Adipocyte (in vitro differentiated cells): ENCODE results near the gene ZNF200.

Source experiments
- DNase-seq: peaks from one replicate; pipeline ENCODE4 v3.0.0-alpha.2; 2015; ENCODE audit warnings: low read depth
- H3K27me3 ChIP-seq: replicated peaks from 2 replicates; pipeline ENCODE4 v1.7.0; 2013; ENCODE audit warnings: mild to moderate bottlenecking, low read length, moderate library complexity; ENCODE audit not compliant: control insufficient read depth, insufficient read depth
- H3K36me3 ChIP-seq: 2 replicates; pipeline ENCODE4 v1.7.0; 2013; ENCODE audit warnings: low read length, mild to moderate bottlenecking, moderate library complexity; ENCODE audit not compliant: control insufficient read depth, insufficient read depth, severe bottlenecking
- H3K4me1 ChIP-seq: 2 replicates; pipeline ENCODE4 v1.7.0; 2013; ENCODE audit warnings: mild to moderate bottlenecking, low read length, moderate library complexity; ENCODE audit not compliant: control insufficient read depth, insufficient read depth
- H3K4me3 ChIP-seq: 2 replicates; pipeline ENCODE4 v1.7.0; 2013; ENCODE audit warnings: mild to moderate bottlenecking, low read length, moderate library complexity
- H3K9ac ChIP-seq: 2 replicates; pipeline ENCODE4 v1.7.0; 2013; ENCODE audit warnings: mild to moderate bottlenecking, low read length, moderate library complexity
- H3K9me3 ChIP-seq: 2 replicates; pipeline ENCODE4 v1.7.0; 2013; ENCODE audit warnings: mild to moderate bottlenecking, low read length, moderate library complexity; ENCODE audit not compliant: control insufficient read depth

Gene ZNF200

GRCh38 chr16:3248596-3248995 is 13.6 kb upstream of the ZNF200 start:
- H3K27me3 ChIP-seq, result peaks cover 53% of the 10 kb centered on the region
- H3K36me3 ChIP-seq, result no peaks in the 10 kb centered on the region

GRCh38 chr16:3246876-3247275 is 11.9 kb upstream of the ZNF200 start:
- Histone ChIP-seq H3K36me3 (no peaks in the 10 kb centered on the region), H3K4me3 (no peak overlapping the region), H3K27me3 (peaks cover 47% of the 10 kb centered on the region), H3K9me3 (no peaks in the 10 kb centered on the region), H3K4me1 (no peaks in the 10 kb centered on the region), H3K9ac (no peak overlapping the region)
- no peak for DNase-seq

More at GRCh38 chr16:3248596-3248995, 13.6 kb upstream of the ZNF200 start:
- Histone ChIP-seq H3K4me1 (no peaks in the 10 kb centered on the region), H3K9ac (no peak overlapping the region), H3K4me3 (no peak overlapping the region), H3K9me3 (no peaks in the 10 kb centered on the region)
- no peak for DNase-seq

GRCh38 chr16:3246002-3246401 is 11.0 kb upstream of the ZNF200 start:
- no peaks in the 10 kb centered on the region for H3K9me3 ChIP-seq
- no peak overlapping the region for H3K9ac ChIP-seq
- DNase-seq, result no peak
- H3K4me3 ChIP-seq, result no peak overlapping the region
- H3K4me1 ChIP-seq, result no peaks in the 10 kb centered on the region
- H3K27me3 ChIP-seq, result peaks cover 44% of the 10 kb centered on the region
- H3K36me3 ChIP-seq, result no peaks in the 10 kb centered on the region

GRCh38 chr16:3243882-3244281 is 8.9 kb upstream of the ZNF200 start:
- H3K27me3 ChIP-seq, result peaks cover 34% of the 10 kb centered on the region
- H3K9me3 ChIP-seq, result no peaks in the 10 kb centered on the region
- no peak for DNase-seq
- H3K4me3 ChIP-seq, result no peak overlapping the region
- no peaks in the 10 kb centered on the region for H3K4me1 ChIP-seq
- no peak overlapping the region for H3K9ac ChIP-seq
- H3K36me3 ChIP-seq, result no peaks in the 10 kb centered on the region

- peaks cover 29% of the 10 kb centered on the region for H3K27me3 ChIP-seq
- no peak for DNase-seq
- no peak overlapping the region for H3K9ac ChIP-seq
Measured at GRCh38 chr16:3242709-3243108, 7.8 kb upstream of the ZNF200 start.

GRCh38 chr16:3241761-3242160 is 6.8 kb upstream of the ZNF200 start:
- no peak overlapping the region for H3K4me3 ChIP-seq
- H3K27me3 ChIP-seq, result peaks cover 24% of the 10 kb centered on the region
- H3K36me3 ChIP-seq, result no peaks in the 10 kb centered on the region

More at GRCh38 chr16:3242709-3243108, 7.8 kb upstream of the ZNF200 start:
- Histone ChIP-seq H3K4me3 (no peak overlapping the region), H3K4me1 (no peaks in the 10 kb centered on the region), H3K36me3 (no peaks in the 10 kb centered on the region), H3K9me3 (no peaks in the 10 kb centered on the region)

GRCh38 chr16:3235856-3236669 is 1.1 kb upstream of the ZNF200 start:
- H3K4me3 ChIP-seq, result no peak overlapping the region
- H3K9ac ChIP-seq, result no peak overlapping the region
- no peak for DNase-seq
- H3K27me3 ChIP-seq, result no peaks in the 10 kb centered on the region
- H3K9me3 ChIP-seq, result peaks cover 2% of the 10 kb centered on the region
- H3K4me1 ChIP-seq, result peaks cover 8% of the 10 kb centered on the region
- peaks cover 19% of the 10 kb centered on the region for H3K36me3 ChIP-seq

More at GRCh38 chr16:3241761-3242160, 6.8 kb upstream of the ZNF200 start:
- Histone ChIP-seq H3K9me3 (no peaks in the 10 kb centered on the region), H3K9ac (no peak overlapping the region), H3K4me1 (no peaks in the 10 kb centered on the region)
- no peak for DNase-seq

- Histone ChIP-seq H3K4me3 (peak overlapping the region; percentile 96), H3K27me3 (no peaks in the 10 kb centered on the region), H3K36me3 (peaks cover 34% of the 10 kb centered on the region)
Measured at GRCh38 chr16:3234543-3234856, 458 bp downstream of the ZNF200 start.

GRCh38 chr16:3223913-3224515 is 10.9 kb downstream of the ZNF200 start:
- H3K4me3 ChIP-seq, result peak overlapping the region; percentile 69
- H3K27me3 ChIP-seq, result no peaks in the 10 kb centered on the region
- H3K36me3 ChIP-seq, result peaks cover 70% of the 10 kb centered on the region
- peaks cover 84% of the 10 kb centered on the region for H3K9me3 ChIP-seq
- DNase-seq, result peak; percentile 4
- H3K9ac ChIP-seq, result no peak overlapping the region
- H3K4me1 ChIP-seq, result no peaks in the 10 kb centered on the region

More at GRCh38 chr16:3234543-3234856, 458 bp downstream of the ZNF200 start:
- Histone ChIP-seq H3K4me1 (peaks cover 8% of the 10 kb centered on the region), H3K9me3 (peaks cover 9% of the 10 kb centered on the region), H3K9ac (peak overlapping the region; percentile 93)
- no peak for DNase-seq

- no peaks in the 10 kb centered on the region for H3K27me3 ChIP-seq
- peaks cover 57% of the 10 kb centered on the region for H3K9me3 ChIP-seq
- no peak overlapping the region for H3K4me3 ChIP-seq
Measured at GRCh38 chr16:3220839-3221238, 14.1 kb downstream of the ZNF200 start.

GRCh38 chr16:3216263-3216640 is 18.7 kb downstream of the ZNF200 start:
- Histone ChIP-seq H3K4me1 (no peaks in the 10 kb centered on the region), H3K27me3 (no peaks in the 10 kb centered on the region), H3K9ac (no peak overlapping the region), H3K36me3 (no peaks in the 10 kb centered on the region), H3K4me3 (no peak overlapping the region), H3K9me3 (peaks cover 11% of the 10 kb centered on the region)
- no peak for DNase-seq

More at GRCh38 chr16:3220839-3221238, 14.1 kb downstream of the ZNF200 start:
- no peak for DNase-seq
- H3K9ac ChIP-seq, result no peak overlapping the region
- H3K36me3 ChIP-seq, result peaks cover 39% of the 10 kb centered on the region
- H3K4me1 ChIP-seq, result no peaks in the 10 kb centered on the region
